ENCODE measurements around the gene TSHZ2. TPM values are rescaled to one million over a fixed set of nuclear protein-coding genes. Genes with fewer than 3 reads are reported as not detected.

The TSHZ2 gene
- total RNA-seq, 1 experiment from 2014 or later, result 0.07 TPM

DNA sequence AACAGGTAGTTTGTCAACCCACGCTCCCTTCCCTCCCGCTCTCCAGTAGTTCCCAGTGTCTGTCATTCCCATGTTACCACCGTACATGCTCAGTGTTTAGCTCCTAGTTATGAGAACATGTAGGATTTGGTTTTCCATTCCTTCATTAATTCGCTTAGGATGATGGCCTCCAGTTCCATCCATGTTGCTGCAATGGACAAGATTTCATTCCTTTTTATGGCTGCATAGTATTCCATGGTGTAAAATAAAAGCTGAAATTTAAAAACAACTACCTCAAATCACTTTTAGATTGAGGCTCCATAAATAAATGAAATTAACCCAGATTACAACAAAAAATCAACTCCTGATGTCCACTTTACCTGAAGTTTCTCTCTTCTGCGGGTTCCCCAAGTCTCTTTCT, 430.9 kb downstream of the TSHZ2 start:
- Histone ChIP-seq H3K4me2 (ENCODE audit: low read length) (no peak overlapping the region), H3K27ac (ENCODE audit: low read depth, low read length) (no peak overlapping the region), H3K27me3 (ENCODE audit: insufficient read depth, low read length) (peaks cover 18% of the 10 kb centered on the region), H2AFZ (ENCODE audit: low read depth, low read length, poor library complexity, severe bottlenecking) (no peak overlapping the region), H4K20me1 (ENCODE audit: insufficient read depth) (no peaks in the 10 kb centered on the region), H3K9me2 (ENCODE audit: insufficient read depth) (no peaks in the 10 kb centered on the region), H3K9me3 (ENCODE audit: control insufficient read depth in 1 of 2, insufficient read depth in 1 of 2, low read depth in 1 of 2, low read length in 2 of 2) (no peaks in the 10 kb centered on the region), H3K4me3 (replicated peaks in 1 of 2; ENCODE audit: low read depth in 1 of 2, low read length in 2 of 2) (no peak overlapping the region), H3K4me1 (ENCODE audit: control insufficient read depth in 1 of 2, insufficient read depth in 2 of 2, low read length in 2 of 2) (no peaks in the 10 kb centered on the region), H3K36me3 (ENCODE audit: control insufficient read depth in 1 of 2, insufficient read depth in 2 of 2, low read length in 2 of 2) (no peaks in the 10 kb centered on the region), H3K79me2 (ENCODE audit: insufficient read depth, low read length) (no peaks in the 10 kb centered on the region), H3K9ac (ENCODE audit: low read length) (no peak overlapping the region)
- BruUV-seq (replicated peaks), result no TSS peak
- intact Hi-C loops (cut with micrococcal nuclease), result no loop called here
- TF ChIP-seq CBX3 (IDR thresholded peaks at IDR 0.05; ENCODE audit: low read depth), result no peak
- no peak for TF ChIP-seq YY1 (IDR thresholded peaks at IDR 0.05; ENCODE audit: extremely low read depth, insufficient replicate concordance, low read depth, low read length)
- no peak for ATAC-seq
- POLR2A ChIA-PET, result no interaction called here
- RAD21 ChIA-PET (ENCODE audit: low non-redundant PET in 1 of 2, low total read pairs in 2 of 2, uncharacterized antibody in 2 of 2, unreplicated experiment in 2 of 2), result no interaction called here
- no peak for DNase-seq (ENCODE audit: low read depth, low spot score)
- CTCF ChIA-PET, result no interaction called here

DNA sequence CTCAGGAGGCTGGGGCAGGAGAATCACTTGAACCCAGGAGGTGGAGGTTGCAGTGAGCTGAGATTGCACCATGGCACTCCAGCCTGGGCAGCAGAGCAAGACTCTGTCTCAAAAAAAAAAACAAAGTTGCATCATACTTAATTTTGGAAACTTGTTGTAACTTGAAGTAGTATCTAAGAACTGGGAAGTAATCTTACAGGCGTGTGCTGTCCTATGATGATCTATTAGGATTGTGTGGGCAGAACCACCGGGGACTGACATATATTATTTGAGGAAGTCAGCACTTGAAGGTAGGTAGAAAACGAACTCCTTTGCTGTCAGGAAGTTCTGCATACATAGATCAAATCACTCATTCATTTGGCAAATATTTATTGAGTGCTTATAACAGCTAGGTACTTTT, 433.0 kb downstream of the TSHZ2 start:
- no peak overlapping the region for H3K9ac ChIP-seq (ENCODE audit: low read length)
- no peak for ATAC-seq
- H3K27ac ChIP-seq (ENCODE audit: low read depth, low read length), result no peak overlapping the region
- H3K27me3 ChIP-seq (ENCODE audit: insufficient read depth, low read length), result peaks cover 17% of the 10 kb centered on the region
- no peak overlapping the region for H3K4me3 ChIP-seq (replicated peaks in 1 of 2; ENCODE audit: low read depth in 1 of 2, low read length in 2 of 2)
- H3K4me2 ChIP-seq (ENCODE audit: low read length), result no peak overlapping the region
- no TSS peak for BruUV-seq (replicated peaks)
- POLR2A ChIA-PET, result no interaction called here
- H4K20me1 ChIP-seq (ENCODE audit: insufficient read depth), result no peaks in the 10 kb centered on the region
- RAD21 ChIA-PET (ENCODE audit: low non-redundant PET in 1 of 2, low total read pairs in 2 of 2, uncharacterized antibody in 2 of 2, unreplicated experiment in 2 of 2), result no interaction called here
- intact Hi-C loops (cut with micrococcal nuclease), result no loop called here
- H3K4me1 ChIP-seq (ENCODE audit: control insufficient read depth in 1 of 2, insufficient read depth in 2 of 2, low read length in 2 of 2), result no peaks in the 10 kb centered on the region
- H3K9me3 ChIP-seq (ENCODE audit: control insufficient read depth in 1 of 2, insufficient read depth in 1 of 2, low read depth in 1 of 2, low read length in 2 of 2), result no peaks in the 10 kb centered on the region
- CTCF ChIA-PET, result no interaction called here
- DNase-seq (ENCODE audit: low read depth, low spot score), result no peak
- H3K9me2 ChIP-seq (ENCODE audit: insufficient read depth), result no peaks in the 10 kb centered on the region
- H3K79me2 ChIP-seq (ENCODE audit: insufficient read depth, low read length), result no peaks in the 10 kb centered on the region
- no peaks in the 10 kb centered on the region for H3K36me3 ChIP-seq (ENCODE audit: control insufficient read depth in 1 of 2, insufficient read depth in 2 of 2, low read length in 2 of 2)
- TF ChIP-seq ZFX (IDR thresholded peaks at IDR 0.05), result no peak
- TF ChIP-seq RAD21 (IDR thresholded peaks at IDR 0.05; ENCODE audit: low read depth), result no peak
- TF ChIP-seq, protein P1, sequence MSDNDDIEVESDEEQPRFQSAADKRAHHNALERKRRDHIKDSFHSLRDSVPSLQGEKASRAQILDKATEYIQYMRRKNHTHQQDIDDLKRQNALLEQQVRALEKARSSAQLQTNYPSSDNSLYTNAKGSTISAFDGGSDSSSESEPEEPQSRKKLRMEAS (IDR thresholded peaks at IDR 0.05), result no peak
- TF ChIP-seq ZNF274 (IDR thresholded peaks at IDR 0.05; ENCODE audit: low read depth, low read length), result no peak
- TF ChIP-seq, protein P2, sequence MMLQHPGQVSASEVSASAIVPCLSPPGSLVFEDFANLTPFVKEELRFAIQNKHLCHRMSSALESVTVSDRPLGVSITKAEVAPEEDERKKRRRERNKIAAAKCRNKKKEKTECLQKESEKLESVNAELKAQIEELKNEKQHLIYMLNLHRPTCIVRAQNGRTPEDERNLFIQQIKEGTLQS (IDR thresholded peaks at IDR 0.05), result no peak
- no peak for TF ChIP-seq JUND (IDR thresholded peaks at IDR 0.05)
- no peak overlapping the region for H2AFZ ChIP-seq (ENCODE audit: low read depth, low read length, poor library complexity, severe bottlenecking)

All from HCT116 (cell line).